Stomach smooth muscle (tissue), 2 donors: ENCODE data around the gene BHLHE23.
A peak's percentile ranks its signal among the peaks of the same experiment; 100 is the strongest.

Experiments
- H3K27ac ChIP-seq: one replicate; pipeline ENCODE4 v1.7.0; 2013; ENCODE audit warnings: mild to moderate bottlenecking, low read length, inconsistent platforms
- H3K27me3 ChIP-seq, 2 donors: one replicate each; pipeline ENCODE4 v1.7.0; 2013; ENCODE audit warnings: low read length in 2 of 2; ENCODE audit not compliant: insufficient read depth in 2 of 2, control insufficient read depth in 1 of 2
- H3K36me3 ChIP-seq, 2 donors: one replicate each; pipeline ENCODE4 v1.7.0; 2013; ENCODE audit warnings: low read length in 2 of 2; ENCODE audit not compliant: control insufficient read depth in 2 of 2, insufficient read depth in 2 of 2
- H3K4me1 ChIP-seq: one replicate; pipeline ENCODE4 v1.7.0; 2013; ENCODE audit warnings: low read length; ENCODE audit not compliant: control insufficient read depth, insufficient read depth
- H3K4me3 ChIP-seq, 2 donors: one replicate each; pipeline ENCODE4 v1.7.0; 2013; ENCODE audit warnings: low read length in 2 of 2
- H3K9ac ChIP-seq, 2 donors: one replicate each; pipeline ENCODE4 v1.7.0; 2013; ENCODE audit warnings: low read length in 2 of 2, mild to moderate bottlenecking in 1 of 2
- H3K9me3 ChIP-seq, 2 donors: one replicate each; pipeline ENCODE4 v1.7.0; 2013; ENCODE audit warnings: low read length in 2 of 2; ENCODE audit not compliant: control insufficient read depth in 2 of 2
- donor health status: healthy.
- donor health status: Pancreatic carcinoma.

The BHLHE23 gene

DNA sequence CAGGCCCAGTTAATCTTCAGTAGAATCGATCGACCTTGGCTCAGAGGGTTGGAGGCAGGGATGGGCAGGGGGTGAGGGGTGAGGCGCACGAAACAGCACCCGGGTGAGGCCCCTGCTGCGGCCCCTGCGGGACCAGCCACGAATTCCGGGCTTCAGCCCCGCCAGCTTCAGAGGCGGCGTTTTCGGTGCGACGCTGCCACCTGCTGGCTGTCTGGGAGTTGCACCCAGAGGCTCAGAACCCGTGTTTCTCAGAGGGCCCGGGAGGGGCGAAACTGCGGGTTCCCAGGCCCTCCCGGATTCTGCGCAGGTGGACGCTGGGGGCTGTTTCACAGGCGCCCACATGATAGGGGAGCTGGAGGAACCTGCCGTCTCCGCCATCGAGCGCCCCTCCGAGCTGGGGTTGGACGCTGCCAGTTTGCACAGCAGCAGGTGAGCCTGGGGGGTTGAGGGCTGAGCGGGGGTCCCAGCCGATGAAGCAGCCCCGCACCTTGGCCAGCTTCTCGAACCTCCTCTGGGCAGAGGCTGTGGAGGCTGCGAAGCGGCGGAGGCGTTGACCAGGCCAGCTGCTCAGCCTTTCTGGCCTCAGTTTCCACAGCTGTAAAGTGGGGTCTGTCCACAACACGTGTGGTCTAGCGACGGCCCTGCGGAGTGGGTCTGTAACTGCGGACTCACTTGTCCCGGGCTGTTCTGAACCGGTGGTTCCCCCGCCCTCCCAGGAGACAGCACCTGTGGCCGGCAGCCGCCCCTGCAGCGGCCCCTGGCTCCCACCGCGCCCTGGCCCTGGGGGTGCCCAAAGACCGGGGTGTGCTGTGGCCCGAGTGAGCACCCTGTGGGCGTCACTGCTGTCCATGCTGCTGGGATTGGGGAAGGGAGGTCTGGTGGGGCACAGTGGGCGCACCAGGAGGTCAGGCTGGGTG is 2.5 kb upstream of the BHLHE23 start:
- peak overlapping the region in 1 of 2 donors; percentile 47 for H3K4me3 ChIP-seq

DNA sequence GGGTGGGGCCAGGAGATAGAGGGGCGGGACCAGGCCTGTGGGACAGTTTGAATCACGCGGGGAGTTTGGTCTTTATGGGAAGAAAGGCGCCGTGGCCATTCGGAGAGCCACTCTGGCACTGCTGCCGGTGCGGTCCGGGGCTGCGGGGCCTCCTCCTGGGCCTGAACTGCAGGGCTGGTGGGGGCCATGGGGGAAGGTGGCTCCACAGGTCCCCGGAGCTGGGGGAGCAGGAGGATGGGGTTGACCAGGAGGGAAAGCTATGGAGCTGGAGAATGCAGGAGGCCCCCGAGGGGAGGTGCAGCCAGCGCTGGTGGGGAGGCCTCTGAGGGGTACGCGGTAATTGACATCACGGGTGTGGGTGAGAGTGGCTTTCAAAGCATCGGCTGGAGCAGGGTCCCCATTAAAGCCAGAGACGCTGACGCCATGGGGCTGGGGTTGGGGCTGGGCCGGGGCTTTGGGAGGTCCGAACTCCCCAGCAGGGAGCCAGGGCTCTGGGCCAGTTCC is 1.8 kb upstream of the BHLHE23 start:
- H3K27ac ChIP-seq = no peak overlapping the region
- H3K4me1 ChIP-seq = peaks cover 21% of the 10 kb centered on the region
- H3K9me3 ChIP-seq = peaks cover 7 to 11% of the 10 kb centered on the region in 2 donors
- H3K36me3 ChIP-seq = no peaks in the 10 kb centered on the region
- peak overlapping the region in 1 of 2 donors; percentile 47 for H3K4me3 ChIP-seq
- peaks cover 60 to 70% of the 10 kb centered on the region in 2 donors for H3K27me3 ChIP-seq
- H3K9ac ChIP-seq = no peak overlapping the region

More for the DNA sequence above, 2.5 kb upstream of the BHLHE23 start:
- no peak overlapping the region for H3K27ac ChIP-seq
- H3K9ac ChIP-seq = no peak overlapping the region
- peaks cover 62 to 71% of the 10 kb centered on the region in 2 donors for H3K27me3 ChIP-seq
- H3K36me3 ChIP-seq = no peaks in the 10 kb centered on the region
- peaks cover 11 to 13% of the 10 kb centered on the region in 2 donors for H3K9me3 ChIP-seq
- peaks cover 21% of the 10 kb centered on the region for H3K4me1 ChIP-seq

DNA sequence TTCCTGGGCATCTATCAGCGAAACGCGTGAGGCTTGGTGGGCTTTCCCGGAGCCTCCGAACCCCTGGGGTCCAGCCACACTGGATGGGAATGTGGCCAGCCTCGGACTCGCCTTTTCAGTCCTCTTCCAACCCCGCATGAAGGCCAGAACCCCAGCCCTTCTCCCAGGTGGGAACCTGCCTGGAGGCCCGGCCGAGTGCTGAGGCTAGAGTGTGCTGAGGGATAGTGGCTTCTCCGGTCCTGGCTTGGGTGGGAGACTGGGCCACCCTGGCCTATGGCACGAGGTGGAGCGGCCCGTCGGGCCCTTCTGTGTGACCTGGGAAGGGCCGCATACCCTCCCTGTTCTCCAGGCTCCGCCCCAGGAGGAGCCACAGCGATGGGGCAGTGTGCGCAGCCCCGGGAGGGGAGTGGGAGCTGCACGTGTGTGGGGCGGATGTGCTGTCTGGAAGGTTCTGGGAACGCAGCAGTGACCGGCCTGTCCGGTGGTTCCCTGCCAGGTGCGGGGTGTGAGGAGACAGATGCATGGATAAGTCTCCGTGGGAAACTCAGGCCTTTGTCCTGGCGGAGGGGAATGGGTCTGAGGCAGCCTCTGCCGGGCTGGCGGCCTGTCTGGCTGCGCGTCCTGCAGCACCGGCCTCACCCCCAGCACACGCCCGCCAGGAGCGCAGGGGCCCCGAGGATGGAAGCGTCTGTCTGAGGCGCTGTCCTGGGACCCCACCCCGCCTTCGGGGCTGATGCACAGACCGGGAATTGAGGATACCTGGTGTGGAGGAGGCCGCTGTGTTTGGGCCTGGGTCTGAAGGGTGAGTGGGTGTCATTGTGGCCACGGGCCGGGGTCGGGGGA is 1.1 kb upstream of the BHLHE23 start:
- Histone ChIP-seq H3K9ac (no peak overlapping the region), H3K9me3 (peaks cover 4 to 7% of the 10 kb centered on the region in 2 donors), H3K27me3 (peaks cover 63 to 75% of the 10 kb centered on the region in 2 donors), H3K27ac (no peak overlapping the region), H3K4me1 (peaks cover 21% of the 10 kb centered on the region), H3K4me3 (no peak overlapping the region), H3K36me3 (no peaks in the 10 kb centered on the region)

DNA sequence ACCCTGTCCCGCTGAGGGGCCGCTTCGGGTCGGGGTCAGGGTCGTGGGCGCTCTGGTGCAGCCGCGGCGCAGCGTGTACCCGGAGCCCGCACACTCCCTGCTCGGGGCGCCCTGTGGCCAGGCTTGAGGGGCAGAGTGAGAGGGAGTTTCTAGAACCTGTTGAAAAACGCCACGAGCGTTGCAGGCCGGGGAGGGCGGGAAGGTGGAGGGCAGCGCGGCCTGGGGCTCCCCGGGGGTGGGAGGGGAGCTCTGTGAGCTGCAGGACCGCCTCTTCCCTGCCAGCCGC is 539 bp upstream of the BHLHE23 start:
- Histone ChIP-seq H3K36me3 (no peaks in the 10 kb centered on the region), H3K4me3 (no peak overlapping the region), H3K4me1 (peaks cover 21% of the 10 kb centered on the region), H3K27me3 (peaks cover 59 to 75% of the 10 kb centered on the region in 2 donors), H3K9me3 (peaks cover 0 to 2% of the 10 kb centered on the region in 2 donors), H3K27ac (no peak overlapping the region), H3K9ac (no peak overlapping the region)

DNA sequence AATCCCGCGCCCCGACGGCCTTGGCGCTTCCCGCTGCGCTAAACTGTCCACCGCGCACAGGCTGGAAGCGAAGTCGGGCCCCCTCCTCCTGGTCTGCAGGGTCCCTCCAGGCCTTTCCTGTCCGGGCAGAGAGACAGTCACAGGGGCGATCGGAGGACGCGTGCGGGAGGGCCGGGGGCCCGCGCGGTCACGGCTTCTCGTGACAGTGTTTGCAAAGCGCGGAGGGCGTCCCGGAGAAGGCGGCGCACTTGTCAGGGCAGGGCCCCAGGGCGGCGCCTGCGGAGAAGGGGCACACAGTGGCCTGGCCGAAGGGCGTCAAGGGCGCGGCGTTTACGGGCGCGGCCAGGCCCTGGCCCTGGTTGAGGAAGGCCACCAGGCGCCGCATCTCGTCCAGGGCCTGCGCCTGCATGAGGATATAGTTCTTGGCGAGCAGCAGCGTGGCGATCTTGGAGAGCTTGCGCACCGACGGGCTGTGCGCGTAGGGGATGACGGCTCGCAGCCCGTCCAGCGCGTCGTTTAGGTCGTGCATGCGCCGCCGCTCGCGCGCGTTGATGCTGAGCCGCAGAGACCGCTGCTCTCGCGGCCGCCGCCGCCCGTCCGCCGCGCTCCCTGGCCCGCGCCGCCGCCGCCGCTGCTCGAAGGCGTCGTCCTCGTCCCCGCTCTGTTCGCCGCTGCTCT is 763 bp downstream of the BHLHE23 start:
- Histone ChIP-seq H3K27ac (no peak overlapping the region), H3K9ac (no peak overlapping the region), H3K4me1 (peaks cover 21% of the 10 kb centered on the region), H3K9me3 (no peaks in the 10 kb centered on the region), H3K27me3 (peaks cover 60 to 84% of the 10 kb centered on the region in 2 donors), H3K36me3 (no peaks in the 10 kb centered on the region), H3K4me3 (no peak overlapping the region)

DNA sequence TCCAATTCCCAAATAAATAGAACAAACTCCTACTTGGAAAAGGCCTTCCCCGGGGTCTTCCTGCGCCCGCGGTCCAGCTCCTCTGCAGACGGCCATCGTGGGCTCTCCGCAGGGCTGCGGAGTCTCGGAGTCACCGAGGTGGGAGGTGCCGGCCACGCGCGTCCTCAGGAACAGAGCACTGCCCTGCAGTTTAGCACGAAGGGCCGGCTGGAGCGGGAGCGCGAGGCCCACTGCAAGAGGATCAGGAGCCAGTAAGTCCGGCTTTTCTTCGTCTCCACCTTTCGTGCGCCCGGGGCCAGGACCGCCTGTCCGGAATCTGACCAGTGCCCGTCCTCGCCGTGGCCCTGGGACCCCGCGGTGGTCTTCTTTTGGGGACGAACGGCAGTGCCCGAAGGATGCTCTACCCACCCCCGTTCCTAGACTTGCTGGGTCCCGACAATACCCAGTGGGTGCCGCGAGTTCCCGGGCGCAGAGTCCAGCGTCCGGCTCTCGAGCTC is 1.4 kb downstream of the BHLHE23 start:
- Histone ChIP-seq H3K4me3 (no peak overlapping the region), H3K36me3 (no peaks in the 10 kb centered on the region), H3K4me1 (peaks cover 21% of the 10 kb centered on the region), H3K27ac (no peak overlapping the region), H3K9me3 (no peaks in the 10 kb centered on the region), H3K27me3 (peaks cover 62 to 85% of the 10 kb centered on the region in 2 donors), H3K9ac (no peak overlapping the region)

DNA sequence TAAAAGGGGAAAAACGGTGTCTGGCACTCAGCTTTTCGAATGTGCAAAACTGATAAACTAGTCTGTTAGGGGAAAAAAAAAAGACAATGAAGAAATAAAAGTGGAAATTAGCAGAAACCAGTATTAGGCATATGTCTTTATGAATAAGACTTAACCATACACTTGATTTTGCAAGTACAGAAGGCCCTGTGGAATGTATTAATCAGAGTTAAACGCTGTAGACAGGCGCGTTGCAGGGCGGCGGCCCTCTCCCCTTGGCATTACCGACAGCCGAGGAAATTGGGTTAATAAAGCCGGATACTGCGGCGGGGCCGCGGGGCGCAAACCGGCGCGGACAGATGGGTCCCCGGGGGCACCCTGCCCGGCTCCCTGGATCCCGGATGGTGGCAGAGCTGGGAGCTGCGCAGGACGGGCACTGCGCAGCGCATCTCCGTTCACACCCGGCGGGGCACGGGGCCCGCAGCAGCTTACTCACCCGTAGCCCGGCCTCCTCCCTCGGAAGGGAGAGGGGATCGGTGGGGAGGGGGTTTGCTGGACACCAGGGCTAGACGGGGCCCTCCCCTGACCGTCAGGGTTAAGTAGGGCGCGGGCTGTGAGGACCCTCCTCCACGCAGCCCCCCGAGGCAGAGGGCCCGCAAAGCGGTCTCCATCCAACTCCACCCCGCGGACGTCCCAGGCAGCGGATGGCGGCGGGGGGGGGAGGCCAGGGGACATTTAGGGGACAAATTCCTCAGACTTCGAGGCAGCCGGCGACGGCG is 2.0 kb downstream of the BHLHE23 start:
- Histone ChIP-seq H3K9ac (no peak overlapping the region), H3K36me3 (no peaks in the 10 kb centered on the region), H3K27ac (no peak overlapping the region), H3K27me3 (peaks cover 61 to 84% of the 10 kb centered on the region in 2 donors), H3K4me1 (peaks cover 21% of the 10 kb centered on the region), H3K9me3 (no peaks in the 10 kb centered on the region), H3K4me3 (no peak overlapping the region)

DNA sequence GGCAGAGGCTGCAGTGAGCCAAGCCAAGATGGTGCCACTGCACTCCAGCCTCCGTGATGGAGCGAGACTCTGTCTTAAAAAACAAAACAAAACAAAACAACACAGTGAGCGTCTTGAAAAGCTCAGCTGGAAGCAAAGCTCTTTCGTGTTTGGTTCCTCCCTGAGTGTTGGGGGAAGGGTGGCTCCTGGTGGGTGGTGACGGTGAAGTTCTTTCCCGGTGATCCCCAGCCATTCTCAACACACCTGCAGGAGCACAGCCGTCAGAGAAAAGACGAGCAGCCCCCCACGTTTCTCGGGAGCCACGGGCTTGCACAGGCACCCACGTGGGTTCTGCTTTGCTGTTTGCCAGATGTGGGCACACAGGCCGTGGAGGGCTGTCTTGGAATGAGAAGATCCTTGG is 3.2 kb downstream of the BHLHE23 start:
- Histone ChIP-seq H3K27me3 (peaks cover 55 to 77% of the 10 kb centered on the region in 2 donors), H3K27ac (no peak overlapping the region), H3K9me3 (no peaks in the 10 kb centered on the region), H3K9ac (no peak overlapping the region), H3K4me3 (no peak overlapping the region), H3K4me1 (peaks cover 13% of the 10 kb centered on the region), H3K36me3 (no peaks in the 10 kb centered on the region)

DNA sequence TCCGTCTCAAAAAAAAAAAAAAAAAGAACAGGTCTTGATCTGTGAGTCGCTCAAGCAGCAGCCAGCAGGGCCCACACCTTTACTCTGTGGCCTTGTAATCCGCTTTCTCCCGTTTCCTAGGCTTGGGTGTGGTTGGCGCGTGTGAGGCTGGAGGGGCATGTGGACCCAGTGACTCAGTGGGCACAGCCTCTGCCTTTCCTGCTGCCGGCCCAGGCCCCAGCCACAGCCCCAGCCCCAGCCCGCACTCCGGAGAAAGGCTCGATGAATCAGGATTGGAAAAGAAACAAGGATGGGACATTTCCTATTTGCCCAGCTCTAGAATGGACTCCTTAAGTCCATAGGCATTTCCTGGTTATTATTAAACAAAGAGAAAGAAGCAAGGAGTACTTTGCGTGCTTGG is 4.3 kb downstream of the BHLHE23 start:
- H3K27me3 ChIP-seq = peaks cover 55 to 68% of the 10 kb centered on the region in 2 donors
- no peak overlapping the region for H3K9ac ChIP-seq
- peaks cover 11% of the 10 kb centered on the region for H3K4me1 ChIP-seq
- H3K36me3 ChIP-seq = no peaks in the 10 kb centered on the region
- H3K27ac ChIP-seq = no peak overlapping the region
- H3K4me3 ChIP-seq = no peak overlapping the region
- H3K9me3 ChIP-seq = no peaks in the 10 kb centered on the region

DNA sequence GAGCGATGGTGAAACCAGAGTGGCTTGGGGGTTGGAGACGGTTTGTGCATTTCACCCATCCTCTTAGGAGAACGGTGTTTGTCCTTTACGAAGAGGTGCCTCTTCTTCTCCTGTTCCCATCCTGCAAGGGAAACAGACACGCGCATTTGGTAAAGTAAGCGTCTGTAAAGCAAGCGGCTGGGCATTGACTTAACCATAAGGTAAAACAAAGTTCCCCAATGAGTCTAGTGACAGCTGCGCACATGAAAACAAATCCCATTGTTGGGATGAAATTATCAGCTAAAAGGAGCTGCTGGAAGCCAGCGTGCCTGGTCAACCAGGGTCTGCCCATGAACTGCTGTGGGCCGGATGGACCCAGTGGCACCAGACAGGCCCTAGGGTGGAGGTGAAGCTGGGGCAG is 5.8 kb downstream of the BHLHE23 start:
- no peak overlapping the region for H3K4me3 ChIP-seq
- no peaks in the 10 kb centered on the region for H3K4me1 ChIP-seq
- no peak overlapping the region for H3K9ac ChIP-seq
- no peaks in the 10 kb centered on the region for H3K36me3 ChIP-seq
- H3K27me3 ChIP-seq = peaks cover 50 to 53% of the 10 kb centered on the region in 2 donors
- no peak overlapping the region for H3K27ac ChIP-seq
- no peaks in the 10 kb centered on the region for H3K9me3 ChIP-seq
